Measurements from ENCODE around the gene SSR3. TPM values are rescaled to one million over a fixed set of nuclear protein-coding genes. Genes with fewer than 3 reads are reported as not detected.

SSR3 gene
- total RNA-seq, result 178 TPM
- long read RNA-seq, transcript SSR3-201 (5 exons, 3,716 nt), result major isoform, 149 of 165 reads
- long read RNA-seq, partial matches to known transcripts, result 1 of 165 reads
- long read RNA-seq, other reads (novel, unspliced or antisense), result 12 of 165 reads

- intact Hi-C loops (cut with DNase I), result loop anchor here (10.0 kb wide), 1 partner anchor 530 kb away; no protein-coding TSS in a partner anchor
- TF ChIP-seq, protein P1, sequence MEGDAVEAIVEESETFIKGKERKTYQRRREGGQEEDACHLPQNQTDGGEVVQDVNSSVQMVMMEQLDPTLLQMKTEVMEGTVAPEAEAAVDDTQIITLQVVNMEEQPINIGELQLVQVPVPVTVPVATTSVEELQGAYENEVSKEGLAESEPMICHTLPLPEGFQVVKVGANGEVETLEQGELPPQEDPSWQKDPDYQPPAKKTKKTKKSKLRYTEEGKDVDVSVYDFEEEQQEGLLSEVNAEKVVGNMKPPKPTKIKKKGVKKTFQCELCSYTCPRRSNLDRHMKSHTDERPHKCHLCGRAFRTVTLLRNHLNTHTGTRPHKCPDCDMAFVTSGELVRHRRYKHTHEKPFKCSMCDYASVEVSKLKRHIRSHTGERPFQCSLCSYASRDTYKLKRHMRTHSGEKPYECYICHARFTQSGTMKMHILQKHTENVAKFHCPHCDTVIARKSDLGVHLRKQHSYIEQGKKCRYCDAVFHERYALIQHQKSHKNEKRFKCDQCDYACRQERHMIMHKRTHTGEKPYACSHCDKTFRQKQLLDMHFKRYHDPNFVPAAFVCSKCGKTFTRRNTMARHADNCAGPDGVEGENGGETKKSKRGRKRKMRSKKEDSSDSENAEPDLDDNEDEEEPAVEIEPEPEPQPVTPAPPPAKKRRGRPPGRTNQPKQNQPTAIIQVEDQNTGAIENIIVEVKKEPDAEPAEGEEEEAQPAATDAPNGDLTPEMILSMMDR (IDR thresholded peaks at IDR 0.05), result peak; percentile 29
- peak; percentile 100 for DNase-seq
These were observed at the start of gene SSR3 for GRCh38 chr3:156554842-156555687. Gene SSR3 (minus strand): TSS chr3:156555117. CDS start chr3:156555089, 28 bp downstream.

GRCh38 chr3:156604064-156604641, 49.2 kb upstream of the SSR3 start:
- Histone ChIP-seq H3K27me3 (no peaks in the 10 kb centered on the region), H3K4me3 (no peak overlapping the region), H3K36me3 (no peaks in the 10 kb centered on the region), H3K27ac (no peak overlapping the region), H3K9me3 (no peaks in the 10 kb centered on the region), H3K4me1 (no peaks in the 10 kb centered on the region)
- TF ChIP-seq, protein P1 (IDR thresholded peaks at IDR 0.05), result no peak
- intact Hi-C loops (cut with DNase I), result no loop called here
- DNase-seq (no peak), ATAC-seq (no peak)

More at GRCh38 chr3:156554842-156555687, at the start of gene SSR3:
- H3K4me3 ChIP-seq, result peak within 1 kb of the TSS; percentile 91
- peaks cover 32% of the 10 kb centered on the region for H3K4me1 ChIP-seq
- H3K36me3 ChIP-seq, result peaks cover 32% of the 10 kb centered on the region
- H3K9me3 ChIP-seq, result no peaks in the 10 kb centered on the region
- peak; percentile 100 for ATAC-seq
- no peaks in the 10 kb centered on the region for H3K27me3 ChIP-seq
- peak within 1 kb of the TSS; percentile 93 for H3K27ac ChIP-seq

GRCh38 chr3:156603379-156604017, 48.6 kb upstream of the SSR3 start:
- Histone ChIP-seq H3K9me3 (no peaks in the 10 kb centered on the region), H3K27ac (no peak overlapping the region), H3K4me3 (no peak overlapping the region), H3K4me1 (no peaks in the 10 kb centered on the region), H3K36me3 (no peaks in the 10 kb centered on the region), H3K27me3 (no peaks in the 10 kb centered on the region)
- TF ChIP-seq, protein P1 (IDR thresholded peaks at IDR 0.05), result no peak
- DNase-seq (no peak), ATAC-seq (no peak)
- intact Hi-C loops (cut with DNase I), result no loop called here

DNA sequence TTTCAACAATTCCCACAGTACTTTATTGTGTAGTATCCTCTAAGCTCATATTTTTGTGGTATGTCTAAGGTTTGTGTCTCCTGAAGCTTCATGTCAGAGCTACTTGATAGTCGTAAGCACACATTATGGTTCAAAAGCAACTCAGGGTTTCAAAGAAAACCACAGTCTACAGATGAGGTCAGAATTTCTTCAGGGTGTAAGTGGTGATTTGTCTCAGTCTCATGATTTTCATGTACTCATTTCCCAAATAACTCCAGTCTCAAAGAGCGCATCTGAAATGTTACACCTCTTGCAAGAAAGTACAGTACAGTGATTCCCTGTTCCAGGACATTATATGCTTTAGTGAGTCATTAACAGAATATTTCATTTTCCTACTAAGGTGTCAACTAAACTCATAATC, 47.5 kb upstream of the SSR3 start:
- intact Hi-C loops (cut with DNase I), result no loop called here
- no peak for ATAC-seq
- DNase-seq, result no peak
- no peaks in the 10 kb centered on the region for H3K27me3 ChIP-seq
- no peaks in the 10 kb centered on the region for H3K36me3 ChIP-seq
- H3K9me3 ChIP-seq, result no peaks in the 10 kb centered on the region
- H3K4me1 ChIP-seq, result no peaks in the 10 kb centered on the region
- H3K27ac ChIP-seq, result no peak overlapping the region
- H3K4me3 ChIP-seq, result no peak overlapping the region
- TF ChIP-seq, protein P1 (IDR thresholded peaks at IDR 0.05), result no peak

GRCh38 chr3:156601497-156601896, 46.6 kb upstream of the SSR3 start:
- Histone ChIP-seq H3K27ac (no peak overlapping the region), H3K27me3 (no peaks in the 10 kb centered on the region), H3K4me3 (no peak overlapping the region), H3K9me3 (no peaks in the 10 kb centered on the region), H3K4me1 (no peaks in the 10 kb centered on the region), H3K36me3 (no peaks in the 10 kb centered on the region)
- intact Hi-C loops (cut with DNase I), result no loop called here
- ATAC-seq, result no peak
- TF ChIP-seq, protein P1 (IDR thresholded peaks at IDR 0.05), result no peak
- DNase-seq, result no peak

Data from upper lobe of right lung (tissue), 1 donor.